GM12878 (cell line): Measurements from ENCODE around the gene SMG6. TPM values are rescaled to one million over a fixed set of nuclear protein-coding genes. Genes with fewer than 3 reads are reported as not detected.

Experiments
- ATAC-seq: fragments of 200-7000 bp; cut with Tn5 transposase; 3 replicates; pipeline ENCODE4 v1.9.1; 2020; ENCODE audit warnings: mild to moderate bottlenecking, moderate library complexity
- BruUV-seq: library from RNA; stranded (reverse); fragments of 400-500 nt; replicated peaks from 2 replicates; lab custom pipeline; 2021; lab: Mats Ljungman, UMichigan
- CTCF ChIA-PET: fragments of 300-600 bp; sonication (Branson Sonifier 250); formaldehyde crosslinking; extraction: SDS; loops from one replicate; lab custom pipeline; 2021; ENCODE audit warnings: inconsistent platforms; lab: Yijun Ruan, JAX
- POLR2A ChIA-PET: fragments of 350-600 bp; formaldehyde crosslinking; extraction: SDS; loops from one replicate; lab custom pipeline; 2021; ENCODE audit warnings: inconsistent platforms; lab: Charles Lee
- RAD21 ChIA-PET: fragments of 300-600 bp; sonication (Branson Sonifier 250); formaldehyde crosslinking; loops from one replicate; lab custom pipeline; 2023; ENCODE audit warnings: antibody characterized with exemption; ENCODE audit not compliant: unreplicated experiment; lab: Charles Lee
- SMC1A ChIA-PET: fragments of 300-600 bp; sonication (Branson Sonifier 250); formaldehyde crosslinking; loops from one replicate; lab custom pipeline; 2023; ENCODE audit not compliant: unreplicated experiment, uncharacterized antibody; lab: Charles Lee
- DNase-seq: peaks from one replicate; pipeline ENCODE4 v3.0.0-alpha.2; 2011; ENCODE audit warnings: low read depth, low spot score
- FAIRE-seq: peaks from 3 replicates; lab custom pipeline; 2011; peaks lifted over from hg19 to GRCh38; lab: Jason Lieb, UNC
- H2AFZ ChIP-seq: 2 replicates; pipeline ENCODE4 v1.6.0; 2011; ENCODE audit warnings: low read depth, low read length, control low read depth; ENCODE audit not compliant: control insufficient read depth
- H3K27ac ChIP-seq: 2 replicates; pipeline ENCODE4 v1.5.1; 2011; ENCODE audit warnings: control low read depth; ENCODE audit not compliant: control insufficient read depth, insufficient read depth
- H3K27me3 ChIP-seq, 2 experiments: replicated peaks in 1 of 2; 2 replicates each; pipeline versions ENCODE4 v1.6.0 to v1.6.1; 2011; ENCODE audit warnings: low read length in 1 of 2; ENCODE audit not compliant: control insufficient read depth in 2 of 2, insufficient read depth in 2 of 2
- H3K36me3 ChIP-seq, 2 experiments: 2 replicates each; pipeline ENCODE4 v1.5.1; 2011; ENCODE audit warnings: low read length in 1 of 2; ENCODE audit not compliant: control insufficient read depth in 2 of 2, insufficient read depth in 2 of 2
- H3K4me1 ChIP-seq: 2 replicates; pipeline ENCODE4 v1.6.1; 2011; ENCODE audit warnings: mild to moderate bottlenecking, low read length, moderate library complexity, mixed read lengths; ENCODE audit not compliant: control insufficient read depth, insufficient read depth
- H3K4me2 ChIP-seq: 2 replicates; pipeline ENCODE4 v1.6.0; 2011; ENCODE audit warnings: control low read depth; ENCODE audit not compliant: control insufficient read depth, insufficient read depth
- H3K4me3 ChIP-seq: fragments of 200-600 bp; sonication (generic); 2 replicates; pipeline ENCODE4 v1.5.1; 2016
- H3K79me2 ChIP-seq: 2 replicates; pipeline ENCODE4 v1.6.0; 2011; ENCODE audit warnings: low read length; ENCODE audit not compliant: control insufficient read depth, insufficient read depth
- H3K9ac ChIP-seq: 2 replicates; pipeline ENCODE4 v1.8.0; 2011; ENCODE audit warnings: low read length, control low read depth, mixed read lengths; ENCODE audit not compliant: control insufficient read depth, insufficient read depth
- H3K9me3 ChIP-seq: replicated peaks from 3 replicates; pipeline ENCODE4 v1.5.1; 2011; ENCODE audit warnings: mild to moderate bottlenecking, low read length; ENCODE audit not compliant: control insufficient read depth, insufficient read depth
- H4K20me1 ChIP-seq: 2 replicates; pipeline ENCODE4 v1.6.0; 2011; ENCODE audit not compliant: control insufficient read depth, insufficient read depth
- BCL11A ChIP-seq: IDR thresholded peaks from 2 replicates; pipeline ENCODE4 v1.6.1; 2011; ENCODE audit warnings: low read depth, low read length
- CBFB ChIP-seq: IDR thresholded peaks from 2 replicates; pipeline ENCODE4 v1.6.1; 2016; ENCODE audit warnings: antibody characterized with exemption, low read depth
- HDGF ChIP-seq: fragments of 450-650 bp; IDR thresholded peaks from 2 replicates; pipeline ENCODE4 v1.6.1; 2016; ENCODE audit warnings: antibody characterized with exemption
- IKZF1 ChIP-seq: fragments of 450-650 bp; conservative IDR thresholded peaks from 2 replicates; pipeline ENCODE4 v1.6.1; 2017; ENCODE audit warnings: antibody characterized with exemption, mild to moderate bottlenecking
- POLR2A ChIP-seq: IDR thresholded peaks from 2 replicates; pipeline ENCODE4 v1.6.1; 2011; ENCODE audit warnings: low read depth, mild to moderate bottlenecking, low read length
- POLR2AphosphoS2 ChIP-seq: IDR thresholded peaks from 2 replicates; pipeline ENCODE4 v1.6.1; 2011; ENCODE audit warnings: low read depth, mild to moderate bottlenecking, low read length, improper control_type of control experiment, moderate library complexity
- POLR2AphosphoS5 ChIP-seq: IDR thresholded peaks from 2 replicates; pipeline ENCODE4 v1.6.1; 2011; ENCODE audit warnings: mild to moderate bottlenecking, low read length, inconsistent platforms
- REST ChIP-seq: IDR thresholded peaks from 2 replicates; pipeline ENCODE4 v1.6.1; 2012; ENCODE audit warnings: mild to moderate bottlenecking, low read depth, low read length
- SMAD5 ChIP-seq: IDR thresholded peaks from 2 replicates; pipeline ENCODE4 v1.6.1; 2016; ENCODE audit warnings: antibody characterized with exemption, low read depth
- STAT1 ChIP-seq: fragments of 450-650 bp; conservative IDR thresholded peaks from 2 replicates; pipeline ENCODE4 v1.6.1; 2014; ENCODE audit warnings: antibody characterized with exemption, mild to moderate bottlenecking
- WGBS: methylation state at CpG from one replicate; pipeline ENCODE4 v1.1.6; 2016; ENCODE audit warnings: low lambda C conversion rate; ENCODE audit not compliant: insufficient replicate concordance, insufficient coverage; ENCODE audit errors: missing lambda C conversion rate; 5-methylcytosine and 5-hydroxymethylcytosine counted together
- in situ Hi-C: fragments of 300-500 bp; cut with MboI; formaldehyde crosslinking; loops from 9 replicates; pipeline ENCODE4 v1.14.3; 2018; ENCODE audit warnings: mixed read lengths
- intact Hi-C: fragments of 100-400 bp; cut with micrococcal nuclease; formaldehyde crosslinking; loops from one replicate; pipeline ENCODE4 v1.14.2; 2022; ENCODE audit not compliant: unreplicated experiment
- polyA plus RNA-seq, 11 experiments: library from polyadenylated mRNA; depleted of rRNA in 4 of 11; unstranded in 6 of 11; stranded (reverse) in 5 of 11; fragments of >200 nt; fragmentation: Nextera tagmentation in 4 of 11; fragmentation: Illumina TruSeq in 1 of 11; extraction: Ambion mirVana in 4 of 11; extraction: Trizol in 1 of 11; gene quantifications; 1 replicate in 1 of 11; 2 replicates in 10 of 11; pipeline versions ENCODE4 v1.2.1 to v1.2.3, GENCODE V29; 2011 to 2016; ENCODE audit warnings: inconsistent platforms in 2 of 11, missing spikeins in 2 of 11, low read depth in 1 of 11
- total RNA-seq, 4 experiments: library from RNA; depleted of rRNA in 3 of 4; stranded (reverse); fragments of >200 nt in 3 of 4; fragmentation: Illumina TruSeq in 1 of 4; extraction: Trizol in 1 of 4; gene quantifications; 2 replicates each; pipeline versions ENCODE4 v1.2.1 to v1.2.3, GENCODE V29; 2013 to 2021
- TF ChIP-seq, protein P1 (sequence below): fragments of 450-650 bp; IDR thresholded peaks from 2 replicates; pipeline ENCODE4 v1.6.1; 2016; ENCODE audit warnings: mild to moderate bottlenecking

The SMG6 gene
- total and polyA plus RNA-seq, 10 of the 15 experiments (the other 5 are each of a cell fraction or from before 2014, with no cell fraction given), result 0.58 to 28.7 (median 15.7) TPM

GRCh38 chr17:2062571-2063183 lies 240.9 kb downstream of the SMG6 start (continued):
- TF ChIP-seq BCL11A, result 0 out of 2 replicates have a peak, but pooled peaks have one; percentile 2
- 0 out of 2 replicates have a peak, but pooled peaks have one; percentile 62 for TF ChIP-seq HDGF
- TF ChIP-seq POLR2AphosphoS5, result peak; percentile 64
- TF ChIP-seq, protein P1, sequence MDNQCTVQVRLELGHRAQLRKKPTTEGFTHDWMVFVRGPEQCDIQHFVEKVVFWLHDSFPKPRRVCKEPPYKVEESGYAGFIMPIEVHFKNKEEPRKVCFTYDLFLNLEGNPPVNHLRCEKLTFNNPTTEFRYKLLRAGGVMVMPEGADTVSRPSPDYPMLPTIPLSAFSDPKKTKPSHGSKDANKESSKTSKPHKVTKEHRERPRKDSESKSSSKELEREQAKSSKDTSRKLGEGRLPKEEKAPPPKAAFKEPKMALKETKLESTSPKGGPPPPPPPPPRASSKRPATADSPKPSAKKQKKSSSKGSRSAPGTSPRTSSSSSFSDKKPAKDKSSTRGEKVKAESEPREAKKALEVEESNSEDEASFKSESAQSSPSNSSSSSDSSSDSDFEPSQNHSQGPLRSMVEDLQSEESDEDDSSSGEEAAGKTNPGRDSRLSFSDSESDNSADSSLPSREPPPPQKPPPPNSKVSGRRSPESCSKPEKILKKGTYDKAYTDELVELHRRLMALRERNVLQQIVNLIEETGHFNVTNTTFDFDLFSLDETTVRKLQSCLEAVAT, result no peak
- TF ChIP-seq, all 136 proteins: peak for 8

GRCh38 chr17:2061441-2061958 lies 242.1 kb downstream of the SMG6 start:
- ATAC-seq (no peak), FAIRE-seq (no peak), DNase-seq (no peak)
- no peaks in the 10 kb centered on the region for H3K27me3 ChIP-seq
- no peak overlapping the region; the same call in 1 of the 2 replicates for H3K27ac ChIP-seq
- in situ Hi-C loops (loop anchor here (10.0 kb wide), 1 partner anchor 183 kb away; no protein-coding TSS in a partner anchor), intact Hi-C loops (no loop called here)
- ChIA-PET POLR2A (no interaction called here), RAD21 (no interaction called here), SMC1A (no interaction called here), CTCF (no interaction called here)
- H3K4me2 ChIP-seq, result no peak overlapping the region
- BruUV-seq, result no TSS peak
- H4K20me1 ChIP-seq, result no peaks in the 10 kb centered on the region
- peak; percentile 17; the same call in 1 of the 2 replicates for TF ChIP-seq CBFB
- TF ChIP-seq IKZF1, result 0 out of 2 replicates have a peak, but pooled peaks have one; percentile 6
- peak; percentile 43; the same call in 1 of the 2 replicates for TF ChIP-seq SMAD5
- TF ChIP-seq REST, result no peak
- peak; percentile 2; the same call in 1 of the 2 replicates for TF ChIP-seq POLR2AphosphoS5
- 0 out of 2 replicates have a peak, but pooled peaks have one; percentile 11 for TF ChIP-seq POLR2AphosphoS2
- TF ChIP-seq STAT1, result no peak
- TF ChIP-seq POLR2A, result peak; percentile 77; the same call in 1 of the 2 replicates
- H3K36me3 ChIP-seq, result peaks cover 24 to 29% of the 10 kb centered on the region in 2 experiments
- WGBS, result 94% methylated on average over 16 of the region's 17 CpGs
- H2AFZ ChIP-seq, result no peak overlapping the region
- H3K4me1 ChIP-seq, result peaks cover 45% of the 10 kb centered on the region
- H3K4me3 ChIP-seq, result no peak overlapping the region
- no peaks in the 10 kb centered on the region; the same call in 2 of the 3 replicates for H3K9me3 ChIP-seq
- peaks cover 38% of the 10 kb centered on the region for H3K79me2 ChIP-seq
- no peak overlapping the region for H3K9ac ChIP-seq
